Hepatocyte (in vitro differentiated cells): ENCODE measurements around the gene PPP1R7. TPM values are rescaled to one million over a fixed set of nuclear protein-coding genes. Genes with fewer than 3 reads are reported as not detected.

Experiments
- DNase-seq: peaks from one replicate; pipeline ENCODE4 v3.0.0-alpha.2; 2016; ENCODE audit warnings: low spot score
- H2AFZ ChIP-seq: fragments of 200-600 bp; sonication (generic); 2 replicates; pipeline ENCODE4 v1.6.0; 2016; ENCODE audit warnings: antibody characterized with exemption, mild to moderate bottlenecking
- H3K27ac ChIP-seq: fragments of 200-600 bp; sonication (generic); 2 replicates; pipeline ENCODE4 v1.5.1; 2016; ENCODE audit warnings: mild to moderate bottlenecking
- H3K27me3 ChIP-seq: fragments of 200-600 bp; sonication (generic); 2 replicates; pipeline ENCODE4 v1.6.1; 2016
- H3K36me3 ChIP-seq: fragments of 200-600 bp; sonication (generic); replicated peaks from 2 replicates; pipeline ENCODE4 v1.5.1; 2016; ENCODE audit warnings: low read depth; ENCODE audit not compliant: insufficient read depth
- H3K4me1 ChIP-seq: fragments of 200-600 bp; sonication (generic); 2 replicates; pipeline ENCODE4 v1.5.1; 2016; ENCODE audit warnings: mild to moderate bottlenecking, moderate library complexity; ENCODE audit not compliant: insufficient read depth
- H3K4me2 ChIP-seq: fragments of 200-600 bp; sonication (generic); 2 replicates; pipeline ENCODE4 v1.6.0; 2016
- H3K4me3 ChIP-seq: fragments of 200-600 bp; sonication (generic); 2 replicates; pipeline ENCODE4 v1.5.1; 2016; ENCODE audit warnings: mild to moderate bottlenecking
- H3K79me2 ChIP-seq: fragments of 200-600 bp; sonication (generic); 2 replicates; pipeline ENCODE4 v1.6.0; 2017; ENCODE audit warnings: mild to moderate bottlenecking
- H3K9me2 ChIP-seq: fragments of 200-600 bp; sonication (generic); replicated peaks from 2 replicates; pipeline ENCODE4 v1.6.0; 2017; ENCODE audit warnings: mild to moderate bottlenecking; ENCODE audit not compliant: insufficient read depth
- H3K9me3 ChIP-seq: fragments of 200-600 bp; sonication (generic); 2 replicates; pipeline ENCODE4 v1.5.1; 2016; ENCODE audit warnings: low read depth, mild to moderate bottlenecking
- H4K20me1 ChIP-seq: fragments of 200-600 bp; sonication (generic); 2 replicates; pipeline ENCODE4 v1.6.0; 2016; ENCODE audit warnings: mild to moderate bottlenecking; ENCODE audit not compliant: insufficient read depth, poor library complexity, severe bottlenecking
- EZH2 ChIP-seq: fragments of 200-600 bp; sonication (generic); IDR thresholded peaks from 2 replicates; pipeline ENCODE4 v1.6.1; 2016; ENCODE audit warnings: antibody characterized with exemption, mild to moderate bottlenecking, borderline replicate concordance
- EZH2phosphoT487 ChIP-seq: fragments of 200-600 bp; sonication (generic); IDR thresholded peaks from one replicate; pipeline ENCODE4 v1.6.1; 2018; ENCODE audit warnings: antibody characterized with exemption, mild to moderate bottlenecking, low read depth, moderate library complexity; ENCODE audit not compliant: unreplicated experiment, severe bottlenecking
- WGBS: methylation state at CpG from one replicate; pipeline ENCODE4 v1.1.6; 2016; ENCODE audit warnings: low lambda C conversion rate; ENCODE audit errors: missing lambda C conversion rate; 5-methylcytosine and 5-hydroxymethylcytosine counted together
- polyA plus RNA-seq: library from polyadenylated mRNA; unstranded; fragments of >200 nt; fragmentation: Nextera tagmentation; extraction: Ambion mirVana; gene quantifications from 2 replicates; pipeline ENCODE4 v1.2.1, GENCODE V29; 2016
- total RNA-seq: library from RNA; depleted of rRNA; stranded (reverse); fragments of >200 nt; gene quantifications from 2 replicates; pipeline ENCODE4 v1.2.3, GENCODE V29; 2014
- TF ChIP-seq, protein P1 (sequence below): fragments of 200-600 bp; sonication (generic); IDR thresholded peaks from 2 replicates; pipeline ENCODE4 v1.5.1; 2016; ENCODE audit warnings: antibody characterized with exemption, mild to moderate bottlenecking; ENCODE audit not compliant: poor library complexity

The PPP1R7 gene
- total and polyA plus RNA-seq, 2 experiments from 2014 or later = 46.7 to 84.9 TPM

DNA sequence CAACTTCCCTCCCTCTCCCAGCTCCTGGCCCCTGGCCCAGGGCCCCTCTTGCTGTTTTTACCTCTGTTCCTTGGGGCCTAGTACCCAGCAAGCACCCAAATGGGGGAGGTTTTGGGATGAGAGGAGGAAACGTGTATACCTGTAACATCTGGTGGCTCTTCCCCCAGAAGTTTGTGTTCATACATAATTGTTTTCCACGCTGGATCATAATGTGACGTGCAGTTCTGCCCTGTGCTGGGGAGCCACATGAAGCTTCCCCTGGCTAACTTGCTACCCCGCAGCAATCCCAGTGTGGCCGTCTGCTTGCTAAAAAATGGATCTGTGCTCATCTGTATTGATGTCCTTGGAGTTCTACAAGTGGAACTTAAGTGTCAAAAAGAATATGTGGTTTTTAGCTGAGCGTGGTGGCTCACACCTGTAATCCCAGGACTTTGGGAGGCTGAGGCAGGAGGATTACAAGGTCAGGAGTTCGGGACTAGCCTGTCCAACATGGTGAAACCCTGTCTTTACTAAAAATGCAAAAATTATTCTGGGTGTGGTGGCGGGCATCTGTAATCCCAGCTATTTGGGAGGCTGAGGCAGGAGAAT, 74.7 kb downstream of the PPP1R7 start:
- Histone ChIP-seq H3K4me3 (no peak overlapping the region), H3K4me2 (no peak overlapping the region), H3K79me2 (no peaks in the 10 kb centered on the region), H3K9me2 (no peaks in the 10 kb centered on the region), H3K27me3 (no peaks in the 10 kb centered on the region), H3K9me3 (no peaks in the 10 kb centered on the region), H3K36me3 (no peaks in the 10 kb centered on the region), H3K4me1 (peaks cover 8% of the 10 kb centered on the region), H3K27ac (no peak overlapping the region), H4K20me1 (no peaks in the 10 kb centered on the region), H2AFZ (no peak overlapping the region)
- WGBS = 94% methylated on average over 8 of the region's 8 CpGs
- no peak for DNase-seq
- TF ChIP-seq, protein P1, sequence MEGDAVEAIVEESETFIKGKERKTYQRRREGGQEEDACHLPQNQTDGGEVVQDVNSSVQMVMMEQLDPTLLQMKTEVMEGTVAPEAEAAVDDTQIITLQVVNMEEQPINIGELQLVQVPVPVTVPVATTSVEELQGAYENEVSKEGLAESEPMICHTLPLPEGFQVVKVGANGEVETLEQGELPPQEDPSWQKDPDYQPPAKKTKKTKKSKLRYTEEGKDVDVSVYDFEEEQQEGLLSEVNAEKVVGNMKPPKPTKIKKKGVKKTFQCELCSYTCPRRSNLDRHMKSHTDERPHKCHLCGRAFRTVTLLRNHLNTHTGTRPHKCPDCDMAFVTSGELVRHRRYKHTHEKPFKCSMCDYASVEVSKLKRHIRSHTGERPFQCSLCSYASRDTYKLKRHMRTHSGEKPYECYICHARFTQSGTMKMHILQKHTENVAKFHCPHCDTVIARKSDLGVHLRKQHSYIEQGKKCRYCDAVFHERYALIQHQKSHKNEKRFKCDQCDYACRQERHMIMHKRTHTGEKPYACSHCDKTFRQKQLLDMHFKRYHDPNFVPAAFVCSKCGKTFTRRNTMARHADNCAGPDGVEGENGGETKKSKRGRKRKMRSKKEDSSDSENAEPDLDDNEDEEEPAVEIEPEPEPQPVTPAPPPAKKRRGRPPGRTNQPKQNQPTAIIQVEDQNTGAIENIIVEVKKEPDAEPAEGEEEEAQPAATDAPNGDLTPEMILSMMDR = no peak
- TF ChIP-seq EZH2 (no peak), EZH2phosphoT487 (no peak)

DNA sequence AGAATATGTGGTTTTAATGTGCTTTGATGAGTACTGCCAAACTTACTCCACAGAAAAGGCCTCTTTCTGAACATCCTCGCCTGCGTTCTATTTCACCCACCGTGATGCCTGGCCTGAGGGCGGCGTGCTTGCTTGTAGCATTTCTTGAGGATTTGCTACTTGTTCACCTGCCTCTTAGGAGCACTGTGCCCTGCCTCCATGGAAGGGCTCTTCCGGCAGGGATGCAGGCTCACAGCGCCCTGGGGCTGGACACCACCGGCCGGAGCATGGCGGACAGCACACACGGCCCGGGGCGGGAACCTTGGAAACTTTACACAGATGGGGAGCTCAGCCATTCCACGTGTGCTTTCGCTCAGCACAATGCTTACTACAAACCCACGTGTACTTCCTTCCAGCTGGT, 75.3 kb downstream of the PPP1R7 start:
- DNase-seq = no peak
- Histone ChIP-seq H3K27ac (no peak overlapping the region), H4K20me1 (no peaks in the 10 kb centered on the region), H3K79me2 (no peaks in the 10 kb centered on the region), H3K4me1 (peaks cover 8% of the 10 kb centered on the region), H3K4me2 (no peak overlapping the region), H3K9me2 (no peaks in the 10 kb centered on the region), H3K27me3 (no peaks in the 10 kb centered on the region), H3K36me3 (no peaks in the 10 kb centered on the region), H2AFZ (no peak overlapping the region), H3K9me3 (no peaks in the 10 kb centered on the region), H3K4me3 (no peak overlapping the region)
- 94% methylated on average over 16 of the region's 16 CpGs for WGBS
- TF ChIP-seq EZH2phosphoT487 (no peak), EZH2 (no peak)
- TF ChIP-seq, protein P1 = no peak

DNA sequence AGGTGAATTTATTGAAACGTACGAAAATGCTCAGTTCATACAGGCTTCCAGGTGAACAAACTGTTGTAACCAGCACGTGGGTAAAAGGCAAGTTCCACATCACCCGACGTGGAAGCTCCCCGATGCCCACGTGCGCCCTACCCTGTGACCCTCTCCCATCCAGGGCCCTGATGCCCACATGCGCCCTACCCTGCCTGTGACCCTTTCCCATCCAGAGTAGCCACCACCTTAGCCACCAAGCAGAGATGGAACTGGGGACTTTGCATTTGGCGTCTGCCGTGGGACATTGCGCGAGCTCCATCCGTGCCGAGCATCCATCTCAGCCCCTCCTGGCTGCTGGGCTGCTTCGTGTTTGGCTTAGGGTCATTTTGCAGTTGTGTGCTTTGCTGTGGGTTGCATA, 75.7 kb downstream of the PPP1R7 start:
- H3K9me2 ChIP-seq = no peaks in the 10 kb centered on the region

More for the DNA sequence above, 75.7 kb downstream of the PPP1R7 start:
- 96% methylated on average over 16 of the region's 16 CpGs for WGBS
- no peak overlapping the region for H3K4me3 ChIP-seq
- H3K9me3 ChIP-seq = no peaks in the 10 kb centered on the region
- H3K36me3 ChIP-seq = no peaks in the 10 kb centered on the region
- peaks cover under 1% of the 10 kb centered on the region for H4K20me1 ChIP-seq
- peaks cover 8% of the 10 kb centered on the region for H3K4me1 ChIP-seq
- no peaks in the 10 kb centered on the region for H3K79me2 ChIP-seq
- DNase-seq = no peak
- no peak overlapping the region for H3K27ac ChIP-seq
- H2AFZ ChIP-seq = no peak overlapping the region
- H3K27me3 ChIP-seq = no peaks in the 10 kb centered on the region
- TF ChIP-seq, protein P1 = no peak
- no peak for TF ChIP-seq EZH2phosphoT487
- TF ChIP-seq EZH2 = no peak
- H3K4me2 ChIP-seq = no peak overlapping the region
